K562 (cell line): ENCODE results near the gene C2CD4D. TPM values are rescaled to one million over a fixed set of nuclear protein-coding genes. Genes with fewer than 3 reads are reported as not detected.

Experiments used
- ATAC-seq: fragments of 200-7000 bp; cut with Tn5 transposase; 3 replicates; pipeline ENCODE4 v1.9.1; 2020; ENCODE audit warnings: moderate library complexity
- BruUV-seq: library from RNA; stranded (reverse); fragments of 400-500 nt; replicated peaks from 2 replicates; lab custom pipeline; 2021; lab: Mats Ljungman, UMichigan
- CTCF ChIA-PET: fragments of 300-600 bp; formaldehyde crosslinking; extraction: SDS; loops from one replicate; lab custom pipeline; 2021; ENCODE audit warnings: low intra/inter-chr PET ratio; lab: Yijun Ruan, JAX
- POLR2A ChIA-PET: fragments of 300-600, 350-650 bp; sonication (Branson Sonifier 250); formaldehyde crosslinking; extraction: SDS; loops from one replicate; lab custom pipeline; 2021; ENCODE audit warnings: antibody characterized with exemption, inconsistent platforms; lab: Yijun Ruan, JAX
- DNase-seq, 4 experiments: peaks; one replicate each; pipeline versions ENCODE4 v3.0.0 to v3.0.0-alpha.2; 2011 to 2018; ENCODE audit warnings: low spot score in 3 of 4, mixed read lengths in 3 of 4; ENCODE audit errors: extremely low read depth in 1 of 4
- FAIRE-seq: peaks from 2 replicates; lab custom pipeline; 2011; peaks lifted over from hg19 to GRCh38; lab: Jason Lieb, UNC
- H2AFZ ChIP-seq: 2 replicates; pipeline ENCODE4 v1.6.0; 2011; ENCODE audit warnings: low read depth, low read length, control low read depth, inconsistent platforms
- H3K27ac ChIP-seq: fragments of 200-600 bp; 3 replicates; pipeline ENCODE4 v1.8.0; 2011; ENCODE audit warnings: low read depth, mild to moderate bottlenecking, control low read depth, inconsistent platforms, low read length, moderate library complexity, mixed read lengths; ENCODE audit errors: extremely low read depth
- H3K27me3 ChIP-seq, 2 experiments: fragments of 300-600 bp in 1 of 2; 2 replicates in 1 of 2; 3 replicates in 1 of 2; pipeline versions ENCODE4 v1.6.0 to v1.8.0; 2011; ENCODE audit warnings: inconsistent platforms in 2 of 2, low read length in 2 of 2, mild to moderate bottlenecking in 1 of 2, mixed read lengths in 1 of 2, moderate library complexity in 1 of 2; ENCODE audit not compliant: control insufficient read depth in 2 of 2, insufficient read depth in 2 of 2
- H3K36me3 ChIP-seq: fragments of 300-600 bp; 3 replicates; pipeline ENCODE4 v1.8.0; 2011; ENCODE audit warnings: mild to moderate bottlenecking, low read length, inconsistent platforms; ENCODE audit not compliant: control insufficient read depth, insufficient read depth
- H3K4me1 ChIP-seq, 2 experiments: fragments of 200-600 bp in 1 of 2; replicated peaks in 1 of 2; 2 replicates in 1 of 2; 3 replicates in 1 of 2; pipeline versions ENCODE4 v1.5.1 to v1.8.0; 2011; ENCODE audit warnings: inconsistent platforms in 2 of 2, low read length in 2 of 2, mild to moderate bottlenecking in 1 of 2, mixed read lengths in 1 of 2, moderate library complexity in 1 of 2; ENCODE audit not compliant: control insufficient read depth in 2 of 2, insufficient read depth in 2 of 2
- H3K4me2 ChIP-seq: 2 replicates; pipeline ENCODE4 v1.6.1; 2011; ENCODE audit warnings: low read length, control low read depth, inconsistent platforms, mixed read lengths; ENCODE audit not compliant: insufficient read depth
- H3K4me3 ChIP-seq: fragments of 200-600 bp; sonication (generic), shearing (Covaris generic); 2 replicates; pipeline ENCODE4 v1.5.1; 2016; ENCODE audit warnings: control low read depth, inconsistent platforms
- H3K79me2 ChIP-seq: fragments of 200-600 bp; 3 replicates; pipeline ENCODE4 v1.8.0; 2011; ENCODE audit warnings: low read length, inconsistent platforms; ENCODE audit not compliant: control insufficient read depth, insufficient read depth
- H3K9ac ChIP-seq, 2 experiments: 2 replicates each; pipeline versions ENCODE4 v1.6.0 to v1.6.1; 2011; ENCODE audit warnings: low read depth in 2 of 2, low read length in 2 of 2, control low read depth in 1 of 2, inconsistent platforms in 1 of 2, mild to moderate bottlenecking in 1 of 2, mixed read lengths in 1 of 2; ENCODE audit not compliant: insufficient read depth in 1 of 2
- H3K9me1 ChIP-seq: one replicate; pipeline ENCODE4 v1.6.0; 2011; ENCODE audit warnings: inconsistent platforms, mild to moderate bottlenecking, low read length, moderate library complexity; ENCODE audit not compliant: control insufficient read depth, insufficient read depth
- H3K9me3 ChIP-seq: replicated peaks from 2 replicates; pipeline ENCODE4 v1.5.1; 2011; ENCODE audit warnings: low read depth, low read length, inconsistent platforms; ENCODE audit not compliant: control insufficient read depth, insufficient read depth
- H4K20me1 ChIP-seq: replicated peaks from 2 replicates; pipeline ENCODE4 v1.6.1; 2011; ENCODE audit warnings: low read length, inconsistent platforms, mixed read lengths; ENCODE audit not compliant: control insufficient read depth, insufficient read depth
- ARID1B ChIP-seq: fragments of 450-650 bp; IDR thresholded peaks from 2 replicates; pipeline ENCODE4 v1.6.1; 2016; ENCODE audit warnings: antibody characterized with exemption, mild to moderate bottlenecking, inconsistent platforms
- CAMTA2 ChIP-seq: fragments of 250-450 bp; sonication (Bioruptor Pico); conservative IDR thresholded peaks from 2 replicates; pipeline ENCODE4 v1.5.1; 2022
- CHD2 ChIP-seq: IDR thresholded peaks from 2 replicates; pipeline ENCODE4 v1.6.1; 2011; ENCODE audit warnings: low read depth, low read length
- PTBP1 ChIP-seq: fragments of 200-400 bp; formaldehyde crosslinking; IDR thresholded peaks from 2 replicates; pipeline ENCODE4 v1.6.1; 2017; ENCODE audit warnings: low read depth, low read length
- RFX7 ChIP-seq: fragments of 250-450 bp; sonication (Bioruptor Pico); IDR thresholded peaks from 2 replicates; pipeline ENCODE4 v1.5.1; 2021; ENCODE audit warnings: mild to moderate bottlenecking
- RUNX1 ChIP-seq: sonication (generic); IDR thresholded peaks from 2 replicates; pipeline ENCODE4 v1.6.1; 2016; ENCODE audit warnings: antibody characterized with exemption, low read depth
- ZBTB1 ChIP-seq: sonication (generic); formaldehyde crosslinking; IDR thresholded peaks from 2 replicates; pipeline ENCODE4 v1.8.1; 2023; ENCODE audit warnings: missing genetic modification reagents, low read depth, mild to moderate bottlenecking, borderline replicate concordance
- ZC3H4 ChIP-seq: sonication (generic); formaldehyde crosslinking; IDR thresholded peaks from 2 replicates; pipeline ENCODE4 v1.9.0; 2021; ENCODE audit warnings: missing genetic modification reagents, borderline replicate concordance
- ZNF224 ChIP-seq: sonication (generic); formaldehyde crosslinking; IDR thresholded peaks from 2 replicates; pipeline ENCODE4 v1.8.0; 2022; ENCODE audit warnings: mild to moderate bottlenecking, missing genetic modification reagents
- WGBS: fragments of 100-300 bp; shearing (Covaris generic); methylation state at CpG from one replicate; pipeline ENCODE4 v1.1.6; 2016; ENCODE audit warnings: low coverage, mixed read lengths; ENCODE audit not compliant: insufficient coverage; ENCODE audit errors: missing lambda C conversion rate; 5-methylcytosine and 5-hydroxymethylcytosine counted together
- in situ Hi-C: fragments of 300-500 bp; cut with MboI; formaldehyde crosslinking; loops from 4 replicates; pipeline ENCODE4 v1.15.0; 2018; ENCODE audit warnings: inconsistent platforms, mixed read lengths
- intact Hi-C: fragments of 100-400 bp; cut with micrococcal nuclease; formaldehyde crosslinking; loops from 2 replicates; pipeline ENCODE4 v1.14.2; 2022
- polyA plus RNA-seq, 8 experiments: library from polyadenylated mRNA; depleted of rRNA in 4 of 8; stranded (reverse) in 5 of 8; unstranded in 3 of 8; fragments of >200 nt; fragmentation: Nextera tagmentation in 2 of 8; fragmentation: Illumina TruSeq in 1 of 8; extraction: Ambion mirVana in 2 of 8; extraction: Trizol in 1 of 8; gene quantifications; 2 replicates each; pipeline versions ENCODE4 v1.2.1 to v1.2.3, GENCODE V29; 2011 to 2014; ENCODE audit warnings: inconsistent platforms in 1 of 8, missing spikeins in 1 of 8
- total RNA-seq, 7 experiments: library from RNA; depleted of rRNA in 6 of 7; stranded (reverse); fragments of >200 nt in 6 of 7; fragmentation: Illumina TruSeq in 2 of 7; extraction: Trizol in 2 of 7; gene quantifications; 2 replicates each; pipeline versions ENCODE4 v1.2.1 to v1.2.3, GENCODE V29; 2011 to 2021; ENCODE audit warnings: low replicate concordance in 1 of 7
- TF ChIP-seq, protein P1 (sequence below): fragments of 250-450 bp; sonication (Bioruptor Pico); IDR thresholded peaks from 2 replicates; pipeline ENCODE4 v1.8.0; 2022; ENCODE audit warnings: moderate library complexity, mild to moderate bottlenecking, inconsistent platforms
- TF ChIP-seq, protein P2 (sequence below): sonication (generic); formaldehyde crosslinking; IDR thresholded peaks from 2 replicates; pipeline ENCODE4 v1.8.0; 2022; ENCODE audit warnings: mild to moderate bottlenecking, low read depth, missing genetic modification reagents
- TF ChIP-seq, protein P3 (sequence below), 3 experiments: fragments of 200-800 bp in 1 of 3; sonication (Bioruptor generic) in 1 of 3; sonication (generic) in 1 of 3; formaldehyde crosslinking in 1 of 3; IDR thresholded peaks; 2 replicates each; pipeline versions ENCODE4 v1.6.1 to v1.8.0; 2016 to 2022; ENCODE audit warnings: mild to moderate bottlenecking in 2 of 3, missing compliant biosample characterization in 2 of 3, missing genetic modification characterization in 2 of 3, missing genetic modification reagents in 1 of 3
- TF ChIP-seq, protein P4 (sequence below), 2 experiments: fragments of 450-650 bp; IDR thresholded peaks; 2 replicates each; pipeline ENCODE4 v1.6.1; 2018; ENCODE audit warnings: mild to moderate bottlenecking in 2 of 2, low read depth in 1 of 2; ENCODE audit not compliant: partially characterized antibody in 2 of 2

C2CD4D gene
- total and polyA plus RNA-seq, 9 of the 15 experiments (the other 6 are each of a cell fraction or from before 2014, with no cell fraction given) = not detected

DNA sequence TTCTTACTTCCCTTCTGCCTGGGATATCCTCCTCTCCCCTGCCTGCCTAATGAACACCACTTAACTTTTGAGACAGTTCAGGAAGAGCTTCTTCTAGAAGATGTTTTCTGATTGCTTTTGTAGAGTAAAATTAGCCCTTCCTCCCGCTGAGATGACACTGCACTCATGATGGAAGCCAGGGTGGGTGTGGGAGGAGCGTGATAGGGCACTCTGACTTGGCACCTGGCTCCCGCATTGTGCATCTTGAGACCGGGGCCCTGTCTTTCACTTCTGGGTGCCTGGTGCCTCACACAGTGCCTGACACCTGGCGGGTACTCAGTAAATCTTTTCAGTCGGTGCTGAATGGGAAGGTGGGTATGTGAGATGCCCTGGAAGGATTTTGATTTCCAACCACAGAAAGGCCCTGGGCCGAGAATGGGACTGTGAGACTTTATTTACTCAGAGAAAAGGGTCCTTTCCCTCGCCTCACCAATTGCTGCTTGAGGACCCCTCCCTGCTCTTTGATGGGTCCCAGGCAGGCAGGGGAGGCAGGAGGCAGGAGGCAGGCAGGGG lies 7.1 kb upstream of the C2CD4D start:
- in situ Hi-C loops (no loop called here), intact Hi-C loops (no loop called here)
- Histone ChIP-seq H3K36me3 (no peaks in the 10 kb centered on the region), H3K9me3 (no peaks in the 10 kb centered on the region), H3K9me1 (peaks cover 4% of the 10 kb centered on the region), H3K27ac (no peak overlapping the region), H4K20me1 (0 out of 2 replicates have a peak, but pooled peaks cover 3% of the 10 kb centered on the region), H3K79me2 (no peaks in the 10 kb centered on the region), H3K9ac (no peak overlapping the region), H2AFZ (peak overlapping the region; percentile 90; the same call in 1 of the 2 replicates), H3K4me2 (0 out of 2 replicates have a peak overlapping the region, but pooled peaks have one; percentile 9), H3K27me3 (peaks cover 26 to 43% of the 10 kb centered on the region in 2 experiments), H3K4me1 (peaks cover 5 to 9% of the 10 kb centered on the region in 2 experiments; a peak in 3 of 5 replicates), H3K4me3 (no peak overlapping the region)
- ChIA-PET POLR2A (interaction anchor here (0.7 to 1.4 kb wide), 5 partner anchors 10 to 144 kb away, joined by 3 to 4 read pairs (median 3); no protein-coding TSS in a partner anchor), CTCF (no interaction called here)
- WGBS = 31% methylated on average over 8 of the region's 8 CpGs
- TF ChIP-seq, protein P1, sequence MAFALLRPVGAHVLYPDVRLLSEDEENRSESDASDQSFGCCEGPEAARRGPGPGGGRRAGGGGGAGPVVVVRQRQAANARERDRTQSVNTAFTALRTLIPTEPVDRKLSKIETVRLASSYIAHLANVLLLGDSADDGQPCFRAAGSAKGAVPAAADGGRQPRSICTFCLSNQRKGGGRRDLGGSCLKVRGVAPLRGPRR (CRISPR knock-in tag) = no peak
- no peak for TF ChIP-seq ZBTB1
- no peak for TF ChIP-seq PTBP1
- TF ChIP-seq RFX7 (CRISPR knock-in tag) = no peak
- TF ChIP-seq, protein P2, sequence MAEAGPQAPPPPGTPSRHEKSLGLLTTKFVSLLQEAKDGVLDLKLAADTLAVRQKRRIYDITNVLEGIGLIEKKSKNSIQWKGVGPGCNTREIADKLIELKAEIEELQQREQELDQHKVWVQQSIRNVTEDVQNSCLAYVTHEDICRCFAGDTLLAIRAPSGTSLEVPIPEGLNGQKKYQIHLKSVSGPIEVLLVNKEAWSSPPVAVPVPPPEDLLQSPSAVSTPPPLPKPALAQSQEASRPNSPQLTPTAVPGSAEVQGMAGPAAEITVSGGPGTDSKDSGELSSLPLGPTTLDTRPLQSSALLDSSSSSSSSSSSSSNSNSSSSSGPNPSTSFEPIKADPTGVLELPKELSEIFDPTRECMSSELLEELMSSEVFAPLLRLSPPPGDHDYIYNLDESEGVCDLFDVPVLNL = no peak
- TF ChIP-seq ZNF224 = no peak
- TF ChIP-seq CHD2 = no peak
- TF ChIP-seq ARID1B = no peak
- no peak for TF ChIP-seq ZC3H4 (CRISPR knock-in tag)
- TF ChIP-seq, protein P3, sequence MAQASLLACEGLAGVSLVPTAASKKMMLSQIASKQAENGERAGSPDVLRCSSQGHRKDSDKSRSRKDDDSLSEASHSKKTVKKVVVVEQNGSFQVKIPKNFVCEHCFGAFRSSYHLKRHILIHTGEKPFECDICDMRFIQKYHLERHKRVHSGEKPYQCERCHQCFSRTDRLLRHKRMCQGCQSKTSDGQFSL (CRISPR knock-in tag; IDR thresholded peaks at IDR 0.05) = no peak
- TF ChIP-seq, protein P3 (tag; IDR thresholded peaks at IDR 0.05) = no peak
- no peak for TF ChIP-seq RUNX1
- TF ChIP-seq, protein P4, sequence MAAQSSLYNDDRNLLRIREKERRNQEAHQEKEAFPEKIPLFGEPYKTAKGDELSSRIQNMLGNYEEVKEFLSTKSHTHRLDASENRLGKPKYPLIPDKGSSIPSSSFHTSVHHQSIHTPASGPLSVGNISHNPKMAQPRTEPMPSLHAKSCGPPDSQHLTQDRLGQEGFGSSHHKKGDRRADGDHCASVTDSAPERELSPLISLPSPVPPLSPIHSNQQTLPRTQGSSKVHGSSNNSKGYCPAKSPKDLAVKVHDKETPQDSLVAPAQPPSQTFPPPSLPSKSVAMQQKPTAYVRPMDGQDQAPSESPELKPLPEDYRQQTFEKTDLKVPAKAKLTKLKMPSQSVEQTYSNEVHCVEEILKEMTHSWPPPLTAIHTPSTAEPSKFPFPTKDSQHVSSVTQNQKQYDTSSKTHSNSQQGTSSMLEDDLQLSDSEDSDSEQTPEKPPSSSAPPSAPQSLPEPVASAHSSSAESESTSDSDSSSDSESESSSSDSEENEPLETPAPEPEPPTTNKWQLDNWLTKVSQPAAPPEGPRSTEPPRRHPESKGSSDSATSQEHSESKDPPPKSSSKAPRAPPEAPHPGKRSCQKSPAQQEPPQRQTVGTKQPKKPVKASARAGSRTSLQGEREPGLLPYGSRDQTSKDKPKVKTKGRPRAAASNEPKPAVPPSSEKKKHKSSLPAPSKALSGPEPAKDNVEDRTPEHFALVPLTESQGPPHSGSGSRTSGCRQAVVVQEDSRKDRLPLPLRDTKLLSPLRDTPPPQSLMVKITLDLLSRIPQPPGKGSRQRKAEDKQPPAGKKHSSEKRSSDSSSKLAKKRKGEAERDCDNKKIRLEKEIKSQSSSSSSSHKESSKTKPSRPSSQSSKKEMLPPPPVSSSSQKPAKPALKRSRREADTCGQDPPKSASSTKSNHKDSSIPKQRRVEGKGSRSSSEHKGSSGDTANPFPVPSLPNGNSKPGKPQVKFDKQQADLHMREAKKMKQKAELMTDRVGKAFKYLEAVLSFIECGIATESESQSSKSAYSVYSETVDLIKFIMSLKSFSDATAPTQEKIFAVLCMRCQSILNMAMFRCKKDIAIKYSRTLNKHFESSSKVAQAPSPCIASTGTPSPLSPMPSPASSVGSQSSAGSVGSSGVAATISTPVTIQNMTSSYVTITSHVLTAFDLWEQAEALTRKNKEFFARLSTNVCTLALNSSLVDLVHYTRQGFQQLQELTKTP (IDR thresholded peaks at IDR 0.05; ENCODE audit: low read depth in 1 of 2, partially characterized antibody in 2 of 2) = no peak
- TF ChIP-seq CAMTA2 (CRISPR knock-in tag) = no peak
- BruUV-seq = no TSS peak
- FAIRE-seq = no peak
- ATAC-seq = no peak
- no peak for DNase-seq
